Right ventricle myocardium superior (tissue), 1 donor: Measurements from ENCODE around the gene GPD2. TPM values are rescaled to one million over a fixed set of nuclear protein-coding genes. Genes with fewer than 3 reads are reported as not detected.
"Not testable (repeated sequence)": the region's sequence is repeated elsewhere in the genome, so short reads cannot be mapped to it uniquely, and the experiment has no call there.

Source experiments
- ATAC-seq: fragments of 200-7000 bp; cut with Tn5 transposase; one replicate; pipeline ENCODE4 v1.9.1; 2020; ENCODE audit warnings: mild to moderate bottlenecking; ENCODE audit not compliant: poor library complexity
- DNase-seq: peaks from one replicate; pipeline ENCODE4 v3.0.0-alpha.2; 2020
- intact Hi-C: fragments of 100-400 bp; cut with DNase I; formaldehyde crosslinking; loops from one replicate; pipeline ENCODE4 v1.11.2; 2022
- total RNA-seq: library from RNA; stranded (reverse); fragmentation: NEBNext Ultra II Directional; extraction: Animal tissue kit (Norgen Biotek cat#: 25700); gene quantifications from one replicate; pipeline ENCODE4 v1.2.1, GENCODE V29; 2021
- donor health status: DM: no; HTN: yes; CAD: no; lungs with severe emphysema.

GPD2 gene
- total RNA-seq, 1 donor from 2014 or later = 15.8 TPM

DNA sequence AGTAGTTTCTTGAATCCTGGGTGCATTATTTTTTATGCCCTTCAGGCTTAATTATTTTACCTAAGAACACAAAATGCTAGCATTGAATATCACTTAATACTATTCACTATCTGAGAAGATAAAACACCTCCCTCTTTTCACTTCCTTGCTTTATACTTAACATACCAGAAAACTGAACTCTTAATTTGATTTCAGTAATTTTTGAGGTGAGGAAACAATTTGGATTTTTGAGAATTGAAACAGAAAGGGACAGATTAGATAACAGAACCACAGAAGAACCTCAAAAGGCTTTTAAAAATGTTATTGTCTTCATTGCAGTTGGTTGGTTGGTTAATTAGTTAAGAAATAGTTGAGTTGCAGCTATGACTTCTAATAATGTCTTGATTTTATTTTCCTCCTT is 69.5 kb downstream of the GPD2 start:
- intact Hi-C loops = no loop called here
- ATAC-seq = no peak
- no peak for DNase-seq

GRCh38 chr2:156511122-156511521 is 74.9 kb downstream of the GPD2 start:
- ATAC-seq (no peak), DNase-seq (no peak)
- intact Hi-C loops = no loop called here

- ATAC-seq (no peak), DNase-seq (no peak)
- intact Hi-C loops = no loop called here
Observed at GRCh38 chr2:156511803-156512202, 75.6 kb downstream of the GPD2 start.

DNA sequence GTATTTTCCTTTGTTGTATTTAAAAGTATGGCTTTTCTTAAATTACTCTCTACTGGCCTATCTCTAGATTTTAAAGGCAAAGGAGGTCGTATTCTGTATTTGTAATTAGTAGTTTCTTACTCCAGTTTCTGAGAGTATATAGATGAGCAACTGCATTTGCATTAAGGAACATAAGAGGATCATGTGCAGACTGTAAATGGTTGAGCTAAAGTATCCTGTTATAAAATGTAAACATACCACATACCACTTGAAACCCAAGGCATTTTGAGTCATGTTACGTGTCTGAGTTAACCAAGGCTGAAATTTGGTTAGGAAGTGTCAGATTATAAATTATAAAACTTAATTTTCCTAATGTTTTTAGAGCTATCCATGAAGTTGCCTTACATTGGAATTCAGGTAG is 76.3 kb downstream of the GPD2 start:
- intact Hi-C loops = no loop called here
- ATAC-seq (no peak), DNase-seq (no peak)

- intact Hi-C loops = no loop called here
- ATAC-seq (no peak), DNase-seq (no peak)
Observed at GRCh38 chr2:156513219-156513618, 77.0 kb downstream of the GPD2 start.

DNA sequence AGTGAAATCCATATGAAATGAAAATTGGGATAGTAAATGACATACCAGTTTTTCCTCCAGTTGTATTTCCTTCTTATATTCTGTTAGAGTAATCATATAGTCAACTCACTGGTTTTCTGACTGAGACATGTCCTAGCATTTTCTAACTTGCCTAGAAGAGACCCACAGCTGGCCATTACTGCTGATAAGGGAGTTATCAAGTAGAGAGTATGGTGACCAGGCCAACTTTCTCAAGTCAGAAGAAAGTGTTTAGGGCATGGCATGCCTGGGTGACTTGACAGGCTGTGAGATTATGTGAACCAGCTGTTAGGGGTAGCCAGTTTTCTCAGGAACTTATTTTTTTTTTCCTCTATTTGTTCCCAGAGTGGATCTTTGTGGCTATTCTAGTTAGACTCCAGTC is 81.2 kb downstream of the GPD2 start:
- intact Hi-C loops = no loop called here

DNA sequence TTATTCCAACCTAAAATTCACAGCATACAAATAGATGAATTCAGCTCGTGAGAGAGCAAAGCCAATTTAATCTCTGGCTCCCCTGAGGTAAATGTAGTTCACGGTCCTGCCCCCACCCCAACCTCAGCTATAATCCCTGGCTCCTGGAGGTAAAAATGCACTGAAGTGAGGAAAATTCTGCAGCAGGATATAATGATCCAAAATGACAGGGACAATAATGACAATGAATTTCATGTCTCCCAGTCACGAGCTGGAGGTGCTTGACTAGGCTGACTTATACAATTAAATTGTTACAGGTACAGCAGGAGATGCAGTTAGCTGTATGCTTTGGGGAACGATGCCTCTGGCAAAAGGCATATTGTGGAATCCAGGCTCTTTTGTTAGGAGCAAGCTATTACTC is 82.0 kb downstream of the GPD2 start:
- DNase-seq (no peak), ATAC-seq (no peak)
- intact Hi-C loops = no loop called here

More for the DNA sequence above, 81.2 kb downstream of the GPD2 start:
- ATAC-seq = no peak
- no peak for DNase-seq

- intact Hi-C loops = no loop called here
- DNase-seq (no peak), ATAC-seq (no peak)
Observed at GRCh38 chr2:156522864-156523440, 86.8 kb downstream of the GPD2 start.

GRCh38 chr2:156526950-156527636 is 90.9 kb downstream of the GPD2 start:
- ATAC-seq (no peak), DNase-seq (no peak)
- intact Hi-C loops = no loop called here

DNA sequence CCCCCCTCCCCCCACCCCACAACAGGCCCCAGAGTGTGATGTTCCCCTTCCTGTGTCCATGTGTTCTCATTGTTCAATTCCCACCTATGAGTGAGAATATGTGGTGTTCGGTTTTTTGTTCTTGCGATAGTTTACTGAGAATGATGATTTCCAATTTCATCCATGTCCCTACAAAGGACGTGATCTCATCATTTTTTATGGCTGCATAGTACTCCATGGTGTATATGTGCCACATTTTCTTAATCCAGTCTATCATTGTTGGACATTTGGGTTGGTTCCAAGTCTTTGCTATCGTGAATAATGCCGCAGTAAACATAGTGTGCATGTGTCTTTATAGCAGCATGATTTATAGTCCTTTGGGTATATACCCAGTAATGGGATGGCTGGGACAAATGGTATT is 92.4 kb downstream of the GPD2 start:
- intact Hi-C loops, DNase-seq, ATAC-seq: not testable (repeated sequence)

- intact Hi-C loops = no loop called here
- DNase-seq (no peak), ATAC-seq (no peak)
Observed at GRCh38 chr2:156532989-156533388, 96.8 kb downstream of the GPD2 start.

GRCh38 chr2:156536534-156536933 is 100.4 kb downstream of the GPD2 start:
- no peak for ATAC-seq
- intact Hi-C loops = no loop called here
- no peak for DNase-seq

- DNase-seq = no peak
- intact Hi-C loops = no loop called here
- ATAC-seq = no peak
Observed at GRCh38 chr2:156537141-156537540, 101.0 kb downstream of the GPD2 start.

DNA sequence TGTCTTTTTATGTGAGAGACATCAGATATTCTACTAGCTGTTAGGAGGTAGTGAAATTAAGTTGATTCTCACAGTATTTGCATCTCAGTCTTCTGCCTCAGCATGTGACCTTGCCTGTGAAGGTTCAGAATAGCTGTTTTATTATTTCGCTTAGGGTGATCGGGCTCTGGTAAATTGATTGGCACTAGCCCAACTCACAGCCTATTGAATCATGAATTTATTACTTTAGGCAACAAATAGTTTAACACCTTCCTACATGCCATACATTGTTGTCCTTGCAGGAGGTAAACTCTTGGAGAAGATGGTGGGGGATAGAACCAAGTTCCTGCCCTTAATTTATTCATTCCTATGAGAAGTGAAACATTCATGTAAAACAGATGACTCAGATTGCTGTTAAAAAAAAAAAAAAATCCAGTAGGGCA is 101.9 kb downstream of the GPD2 start:
- no peak for ATAC-seq
- DNase-seq = no peak
- intact Hi-C loops = no loop called here

DNA sequence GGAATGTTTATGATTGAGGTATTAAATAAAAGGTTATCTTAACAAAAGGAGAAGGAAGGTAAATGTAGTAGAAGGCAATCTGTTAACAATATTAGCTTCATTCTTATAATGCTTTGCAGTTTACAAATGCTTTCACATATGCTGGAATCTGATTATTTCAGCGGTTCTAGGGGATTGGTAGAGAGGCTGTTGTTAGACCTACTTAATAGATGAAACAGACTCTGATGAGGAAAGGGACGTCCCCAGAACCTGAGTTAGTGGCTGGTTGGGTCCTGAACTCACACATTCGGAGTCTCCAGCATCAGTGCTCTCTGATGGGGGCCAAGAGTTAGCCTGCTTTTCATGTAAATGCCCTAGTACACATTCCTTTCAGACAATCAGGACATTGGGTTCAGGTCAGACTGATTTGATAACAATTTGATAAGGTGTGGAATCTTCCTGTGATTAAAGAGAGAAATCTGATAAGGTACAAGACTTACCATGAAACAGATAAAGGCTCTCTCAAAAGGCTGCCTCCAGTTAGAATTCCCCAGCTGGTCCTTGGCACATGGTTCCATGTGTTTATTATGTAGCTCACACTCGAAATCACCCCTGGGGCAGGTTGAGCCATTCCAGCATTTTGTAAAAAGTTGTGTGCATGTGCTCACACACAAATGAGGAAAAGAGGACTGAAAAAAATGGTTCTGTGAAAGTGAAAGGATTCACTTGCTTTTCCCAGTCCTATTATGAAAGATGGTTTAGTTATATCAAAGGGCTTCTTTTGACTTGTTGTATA is 103.1 kb downstream of the GPD2 start:
- no peak for ATAC-seq
- no peak for DNase-seq
- intact Hi-C loops = no loop called here

DNA sequence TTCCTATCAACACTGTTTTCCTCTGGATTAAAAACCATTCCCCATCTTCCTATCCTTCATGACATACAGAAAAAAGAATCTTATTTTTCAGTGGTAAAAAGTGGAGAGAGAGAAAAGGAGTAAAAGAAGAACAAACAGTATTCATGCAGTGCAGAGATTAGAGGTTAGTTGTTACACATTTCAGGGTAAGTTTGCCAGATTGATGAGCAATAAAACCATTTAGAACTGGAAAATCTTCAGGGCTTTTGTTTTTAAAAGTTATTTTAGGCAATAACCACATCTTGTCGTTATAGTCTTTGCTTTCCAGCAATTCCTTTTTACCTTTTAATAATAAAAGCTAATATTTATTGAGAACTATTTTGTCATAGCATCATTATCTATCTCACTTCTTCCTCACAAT is 104.5 kb downstream of the GPD2 start:
- ATAC-seq (no peak), DNase-seq (no peak)
- intact Hi-C loops = no loop called here

- no peak for DNase-seq
- no peak for ATAC-seq
- intact Hi-C loops = no loop called here
Observed at GRCh38 chr2:156541229-156541628, 105.0 kb downstream of the GPD2 start.

DNA sequence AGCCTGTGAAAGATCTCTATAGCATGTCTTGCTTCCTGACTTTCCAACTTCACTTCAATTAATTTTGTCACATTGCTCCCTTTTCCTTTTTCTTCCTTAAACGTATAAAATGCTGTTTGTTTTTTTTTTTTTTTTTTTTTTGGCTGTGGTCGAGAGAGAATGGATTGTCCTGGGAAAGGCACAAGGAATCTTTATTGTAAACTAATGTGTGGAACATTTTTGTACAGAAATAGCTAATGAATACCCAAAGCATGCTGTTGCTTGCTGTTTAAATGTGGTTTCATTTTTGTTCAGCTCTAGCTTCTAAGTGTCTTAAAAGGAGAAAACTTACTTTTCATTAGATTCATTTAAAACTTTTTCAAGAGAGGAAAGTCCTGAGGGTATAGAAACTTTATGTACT is 105.5 kb downstream of the GPD2 start:
- intact Hi-C loops = no loop called here
- ATAC-seq (no peak), DNase-seq (no peak)

GRCh38 chr2:156548413-156548812 is 112.2 kb downstream of the GPD2 start:
- DNase-seq (no peak), ATAC-seq (no peak)
- intact Hi-C loops = no loop called here
